Skeletal muscle tissue (tissue), 4 donors: ENCODE measurements around the gene ZNF283. TPM values are rescaled to one million over a fixed set of nuclear protein-coding genes. Genes with fewer than 3 reads are reported as not detected.

Experiments
- H3K27ac ChIP-seq: one replicate; pipeline ENCODE4 v1.7.0; 2013; ENCODE audit warnings: mild to moderate bottlenecking, low read depth, low read length, inconsistent platforms
- H3K27me3 ChIP-seq, 3 donors: one replicate each; pipeline ENCODE4 v1.7.0; 2013; ENCODE audit warnings: low read length in 3 of 3; ENCODE audit not compliant: control insufficient read depth in 3 of 3, insufficient read depth in 3 of 3
- H3K36me3 ChIP-seq, 3 donors: one replicate each; pipeline ENCODE4 v1.7.0; 2013; ENCODE audit warnings: low read length in 3 of 3; ENCODE audit not compliant: control insufficient read depth in 3 of 3, insufficient read depth in 3 of 3
- H3K4me1 ChIP-seq, 3 donors: one replicate each; pipeline ENCODE4 v1.7.0; 2013; ENCODE audit warnings: low read length in 3 of 3, mild to moderate bottlenecking in 3 of 3; ENCODE audit not compliant: control insufficient read depth in 3 of 3, insufficient read depth in 3 of 3
- H3K4me3 ChIP-seq, 3 donors: one replicate each; pipeline ENCODE4 v1.7.0; 2013; ENCODE audit warnings: low read length in 3 of 3
- H3K9ac ChIP-seq, 3 donors: one replicate each; pipeline ENCODE4 v1.7.0; 2013; ENCODE audit warnings: low read length in 3 of 3, mild to moderate bottlenecking in 3 of 3, moderate library complexity in 2 of 3, low read depth in 1 of 3
- H3K9me3 ChIP-seq, 3 donors: one replicate each; pipeline ENCODE4 v1.7.0; 2013; ENCODE audit warnings: low read length in 3 of 3; ENCODE audit not compliant: control insufficient read depth in 3 of 3
- total RNA-seq: library from RNA; depleted of rRNA; stranded (reverse); fragments of >200 nt; gene quantifications from one replicate; pipeline ENCODE4 v1.2.3, GENCODE V29; 2014
- donor health status: Osteomylitis.

ZNF283 gene
- 21.4 TPM for total RNA-seq

- H3K4me1 ChIP-seq = peaks cover 4 to 9% (median 5%) of the 10 kb centered on the region in 3 donors
- H3K36me3 ChIP-seq = peaks cover 15 to 32% (median 27%) of the 10 kb centered on the region in 3 donors
- H3K4me3 ChIP-seq = peak within 1 kb of the TSS; percentile 82 to 92 (median 86)
- no peaks in the 10 kb centered on the region for H3K27me3 ChIP-seq
- H3K9me3 ChIP-seq = peaks cover 0 to 3% (median 0%) of the 10 kb centered on the region in 3 donors
- H3K27ac ChIP-seq = no peak within 1 kb of the TSS
- H3K9ac ChIP-seq = peak within 1 kb of the TSS; percentile 64 to 81 (median 69)
Observed at GRCh38 chr19:43826787-43827754, at the start of gene ZNF283. Gene ZNF283, plus strand, starts transcription at chr19:43827321. Its CDS starts 6,184 bp downstream, at chr19:43833505.

- no peak overlapping the region for H3K27ac ChIP-seq
- H3K9me3 ChIP-seq = no peaks in the 10 kb centered on the region
- H3K27me3 ChIP-seq = peaks cover 15 to 22% (median 18%) of the 10 kb centered on the region in 3 donors
- peaks cover 11 to 13% (median 13%) of the 10 kb centered on the region in 3 donors for H3K4me1 ChIP-seq
- H3K4me3 ChIP-seq = no peak overlapping the region
- H3K9ac ChIP-seq = no peak overlapping the region
- no peaks in the 10 kb centered on the region for H3K36me3 ChIP-seq
Observed at GRCh38 chr19:43778651-43779050, 48.5 kb upstream of the ZNF283 start.

- no peak overlapping the region for H3K4me3 ChIP-seq
- H3K27me3 ChIP-seq = peaks cover 13 to 19% (median 16%) of the 10 kb centered on the region in 3 donors
- H3K9ac ChIP-seq = no peak overlapping the region
- H3K4me1 ChIP-seq = peaks cover 6 to 10% (median 7%) of the 10 kb centered on the region in 3 donors
- H3K27ac ChIP-seq = no peak overlapping the region
- H3K9me3 ChIP-seq = no peaks in the 10 kb centered on the region
- H3K36me3 ChIP-seq = no peaks in the 10 kb centered on the region
Observed at GRCh38 chr19:43779147-43779819, 47.8 kb upstream of the ZNF283 start.

GRCh38 chr19:43779820-43780219 is 47.3 kb upstream of the ZNF283 start:
- Histone ChIP-seq H3K9me3 (no peaks in the 10 kb centered on the region), H3K36me3 (no peaks in the 10 kb centered on the region), H3K27ac (no peak overlapping the region), H3K4me1 (peaks cover 3 to 6% (median 6%) of the 10 kb centered on the region in 3 donors), H3K27me3 (peaks cover 13 to 19% (median 13%) of the 10 kb centered on the region in 3 donors), H3K9ac (no peak overlapping the region), H3K4me3 (no peak overlapping the region)

- no peak within 1 kb of the TSS for H3K4me3 ChIP-seq
- H3K4me1 ChIP-seq = peaks cover 5 to 9% (median 6%) of the 10 kb centered on the region in 3 donors
- H3K9me3 ChIP-seq = no peaks in the 10 kb centered on the region
- H3K27me3 ChIP-seq = peaks cover 9 to 19% (median 13%) of the 10 kb centered on the region in 3 donors
- H3K27ac ChIP-seq = no peak within 1 kb of the TSS
- no peaks in the 10 kb centered on the region for H3K36me3 ChIP-seq
- no peak within 1 kb of the TSS for H3K9ac ChIP-seq
Observed at GRCh38 chr19:43780706-43781525, 46.2 kb upstream of the ZNF283 start, which contains the start of gene KCNN4. Gene KCNN4, minus strand, starts transcription at chr19:43780973. Its CDS starts 112 bp downstream, at chr19:43780861.

- Histone ChIP-seq H3K4me1 (peaks cover 5 to 9% (median 6%) of the 10 kb centered on the region in 3 donors), H3K36me3 (no peaks in the 10 kb centered on the region), H3K9ac (no peak overlapping the region), H3K9me3 (no peaks in the 10 kb centered on the region), H3K4me3 (no peak overlapping the region), H3K27me3 (peaks cover 9 to 19% (median 13%) of the 10 kb centered on the region in 3 donors), H3K27ac (no peak overlapping the region)
Observed at GRCh38 chr19:43781630-43782310, 45.4 kb upstream of the ZNF283 start.

GRCh38 chr19:43782311-43782660 is 44.8 kb upstream of the ZNF283 start:
- Histone ChIP-seq H3K4me3 (no peak overlapping the region), H3K9me3 (no peaks in the 10 kb centered on the region), H3K27ac (no peak overlapping the region), H3K36me3 (no peaks in the 10 kb centered on the region), H3K9ac (no peak overlapping the region), H3K27me3 (peaks cover 9 to 19% (median 13%) of the 10 kb centered on the region in 3 donors), H3K4me1 (peaks cover 5 to 9% (median 6%) of the 10 kb centered on the region in 3 donors)

- Histone ChIP-seq H3K27me3 (peaks cover 9 to 19% (median 13%) of the 10 kb centered on the region in 3 donors), H3K9me3 (no peaks in the 10 kb centered on the region), H3K4me3 (no peak overlapping the region), H3K27ac (no peak overlapping the region), H3K4me1 (peaks cover 5 to 9% (median 6%) of the 10 kb centered on the region in 3 donors), H3K36me3 (no peaks in the 10 kb centered on the region), H3K9ac (no peak overlapping the region)
Observed at GRCh38 chr19:43782689-43783231, 44.4 kb upstream of the ZNF283 start.

GRCh38 chr19:43783636-43784035 is 43.5 kb upstream of the ZNF283 start:
- no peak overlapping the region for H3K27ac ChIP-seq
- no peak overlapping the region for H3K4me3 ChIP-seq
- peaks cover 9 to 19% (median 13%) of the 10 kb centered on the region in 3 donors for H3K27me3 ChIP-seq
- H3K4me1 ChIP-seq = peaks cover 4 to 9% (median 6%) of the 10 kb centered on the region in 3 donors
- H3K9ac ChIP-seq = no peak overlapping the region
- no peaks in the 10 kb centered on the region for H3K36me3 ChIP-seq
- no peaks in the 10 kb centered on the region for H3K9me3 ChIP-seq
